HCT116 (cell line): ENCODE results near the gene PRKAG2. TPM values are rescaled to one million over a fixed set of nuclear protein-coding genes. Genes with fewer than 3 reads are reported as not detected.
"Not testable (repeated sequence)": the region's sequence is repeated elsewhere in the genome, so short reads cannot be mapped to it uniquely, and the experiment has no call there.

Experiments used
- ATAC-seq: fragments of 200-7000 bp; cut with Tn5 transposase; 2 replicates; pipeline ENCODE4 v1.9.1; 2020; ENCODE audit warnings: mild to moderate bottlenecking, moderate library complexity
- BruUV-seq: library from RNA; stranded (reverse); fragments of 400-500 nt; replicated peaks from 2 replicates; lab custom pipeline; 2021; lab: Mats Ljungman, UMichigan
- CTCF ChIA-PET: fragments of 300-600 bp; sonication (Branson Sonifier 250); formaldehyde crosslinking; loops from one replicate; lab custom pipeline; 2021; ENCODE audit warnings: antibody characterized with exemption; lab: Charles Lee
- POLR2A ChIA-PET: fragments of 300-600, 350-600 bp; sonication (Branson Sonifier 250); formaldehyde crosslinking; loops from one replicate; lab custom pipeline; 2021; ENCODE audit warnings: antibody characterized with exemption; lab: Charles Lee
- RAD21 ChIA-PET, 2 experiments: fragments of 300-600 bp; sonication (Branson Sonifier 250); formaldehyde crosslinking; loops; one replicate each; lab custom pipeline; 2023; ENCODE audit warnings: low total read pairs in 2 of 2; ENCODE audit not compliant: uncharacterized antibody in 2 of 2, unreplicated experiment in 2 of 2, low non-redundant PET in 1 of 2; lab: Charles Lee
- DNase-seq: peaks from one replicate; pipeline ENCODE4 v3.0.0-alpha.2; 2010; ENCODE audit warnings: low read depth, low spot score
- H2AFZ ChIP-seq: fragments of 200-600 bp; shearing (Covaris generic), sonication (generic); 2 replicates; pipeline ENCODE4 v1.6.1; 2017; ENCODE audit warnings: low read depth, mixed run types, mixed read lengths, antibody characterized with exemption, low read length; ENCODE audit not compliant: poor library complexity, severe bottlenecking
- H3K27ac ChIP-seq: 2 replicates; pipeline ENCODE4 v1.5.1; 2012; ENCODE audit warnings: low read depth, low read length
- H3K27me3 ChIP-seq: fragments of 200-600 bp; sonication (generic); 2 replicates; pipeline ENCODE4 v1.6.1; 2016; ENCODE audit warnings: mixed run types, low read length, mixed read lengths; ENCODE audit not compliant: insufficient read depth
- H3K36me3 ChIP-seq, 2 experiments: fragments of 200-500 bp in 1 of 2; fragments of 200-600 bp in 1 of 2; sonication (Bioruptor generic) in 1 of 2; sonication (generic) in 1 of 2; 2 replicates each; pipeline versions ENCODE4 v1.5.1 to v1.6.1; 2014 to 2016; ENCODE audit warnings: low read length in 2 of 2, inconsistent platforms in 1 of 2, mixed read lengths in 1 of 2, mixed run types in 1 of 2; ENCODE audit not compliant: insufficient read depth in 2 of 2, control insufficient read depth in 1 of 2
- H3K4me1 ChIP-seq, 2 experiments: fragments of 200-600 bp in 1 of 2; sonication (generic) in 1 of 2; 2 replicates each; pipeline versions ENCODE4 v1.5.1 to v1.6.1; 2012 to 2017; ENCODE audit warnings: low read length in 2 of 2, inconsistent platforms in 1 of 2, mild to moderate bottlenecking in 1 of 2, mixed read lengths in 1 of 2, mixed run types in 1 of 2, moderate library complexity in 1 of 2; ENCODE audit not compliant: insufficient read depth in 2 of 2, control insufficient read depth in 1 of 2
- H3K4me2 ChIP-seq: fragments of 200-600 bp; sonication (generic); 2 replicates; pipeline ENCODE4 v1.6.1; 2017; ENCODE audit warnings: mixed run types, low read length, mixed read lengths
- H3K4me3 ChIP-seq, 2 experiments: fragments of 200-600 bp in 1 of 2; sonication (generic) in 1 of 2; replicated peaks in 1 of 2; 2 replicates each; pipeline ENCODE4 v1.5.1; 2011 to 2016; ENCODE audit warnings: low read length in 2 of 2, control low read depth in 1 of 2, low read depth in 1 of 2, mild to moderate bottlenecking in 1 of 2, mixed read lengths in 1 of 2, mixed run types in 1 of 2
- H3K79me2 ChIP-seq: fragments of 200-600 bp; sonication (generic); 2 replicates; pipeline ENCODE4 v1.6.1; 2017; ENCODE audit warnings: mild to moderate bottlenecking, mixed run types, low read length, moderate library complexity, mixed read lengths; ENCODE audit not compliant: insufficient read depth
- H3K9ac ChIP-seq: fragments of 200-600 bp; sonication (generic); 2 replicates; pipeline ENCODE4 v1.6.1; 2016; ENCODE audit warnings: low read length, mixed read lengths
- H3K9me2 ChIP-seq: fragments of 200-600 bp; sonication (generic), shearing (Covaris generic); 2 replicates; pipeline ENCODE4 v1.6.1; 2017; ENCODE audit warnings: mixed run types, mild to moderate bottlenecking, moderate library complexity; ENCODE audit not compliant: insufficient read depth
- H3K9me3 ChIP-seq, 2 experiments: fragments of 200-500 bp in 1 of 2; fragments of 200-600 bp in 1 of 2; sonication (Bioruptor generic) in 1 of 2; sonication (generic) in 1 of 2; 2 replicates each; pipeline ENCODE4 v1.6.1; 2014 to 2017; ENCODE audit warnings: low read length in 2 of 2, mixed read lengths in 2 of 2, inconsistent platforms in 1 of 2, low read depth in 1 of 2, mild to moderate bottlenecking in 1 of 2, mixed run types in 1 of 2, moderate library complexity in 1 of 2; ENCODE audit not compliant: control insufficient read depth in 1 of 2, insufficient read depth in 1 of 2
- H4K20me1 ChIP-seq: fragments of 200-600 bp; sonication (generic), shearing (Covaris generic); 2 replicates; pipeline ENCODE4 v1.6.1; 2017; ENCODE audit warnings: mixed run types, mild to moderate bottlenecking, moderate library complexity; ENCODE audit not compliant: insufficient read depth
- CTCF ChIP-seq, 3 experiments: fragments of 200-600 bp in 1 of 3; sonication (generic) in 1 of 3; IDR thresholded peaks in 2 of 3; conservative IDR thresholded peaks in 1 of 3; 2 replicates each; pipeline ENCODE4 v1.5.1; 2012 to 2017; ENCODE audit warnings: low read depth in 2 of 3, low read length in 2 of 3, antibody characterized with exemption in 1 of 3, borderline replicate concordance in 1 of 3, control low read depth in 1 of 3, mild to moderate bottlenecking in 1 of 3, mixed read lengths in 1 of 3, mixed run types in 1 of 3, moderate library complexity in 1 of 3; ENCODE audit not compliant: insufficient read depth in 1 of 3
- EZH2phosphoT487 ChIP-seq: fragments of 200-600 bp; IDR thresholded peaks from 2 replicates; pipeline ENCODE4 v1.6.1; 2018; ENCODE audit warnings: antibody characterized with exemption, borderline replicate concordance
- POLR2AphosphoS5 ChIP-seq: IDR thresholded peaks from 2 replicates; pipeline ENCODE4 v1.6.1; 2011; ENCODE audit warnings: mild to moderate bottlenecking, low read depth, low read length, moderate library complexity
- REST ChIP-seq: IDR thresholded peaks from 2 replicates; pipeline ENCODE4 v1.6.1; 2012; ENCODE audit warnings: low read depth
- YY1 ChIP-seq: IDR thresholded peaks from 2 replicates; pipeline ENCODE4 v1.6.1; 2011; ENCODE audit warnings: low read length, low read depth, moderate library complexity, mild to moderate bottlenecking; ENCODE audit not compliant: insufficient replicate concordance; ENCODE audit errors: extremely low read depth
- ZNF274 ChIP-seq: fragments of 200-500 bp; sonication (Bioruptor generic); IDR thresholded peaks from 2 replicates; pipeline ENCODE4 v1.6.1; 2014; ENCODE audit warnings: mild to moderate bottlenecking, low read depth, low read length, inconsistent platforms
- intact Hi-C: fragments of 100-400 bp; cut with micrococcal nuclease; formaldehyde crosslinking; loops from 2 replicates; pipeline ENCODE4 v1.10.0; 2022
- total RNA-seq: library from RNA; stranded (reverse); gene quantifications from one replicate; pipeline ENCODE4 v1.2.1, GENCODE V29; 2021; ENCODE audit not compliant: unreplicated experiment
- TF ChIP-seq, protein P1 (sequence below): IDR thresholded peaks from 2 replicates; pipeline ENCODE4 v1.6.1; 2012

The PRKAG2 gene
- total RNA-seq, 1 experiment from 2014 or later = 23.6 TPM

DNA sequence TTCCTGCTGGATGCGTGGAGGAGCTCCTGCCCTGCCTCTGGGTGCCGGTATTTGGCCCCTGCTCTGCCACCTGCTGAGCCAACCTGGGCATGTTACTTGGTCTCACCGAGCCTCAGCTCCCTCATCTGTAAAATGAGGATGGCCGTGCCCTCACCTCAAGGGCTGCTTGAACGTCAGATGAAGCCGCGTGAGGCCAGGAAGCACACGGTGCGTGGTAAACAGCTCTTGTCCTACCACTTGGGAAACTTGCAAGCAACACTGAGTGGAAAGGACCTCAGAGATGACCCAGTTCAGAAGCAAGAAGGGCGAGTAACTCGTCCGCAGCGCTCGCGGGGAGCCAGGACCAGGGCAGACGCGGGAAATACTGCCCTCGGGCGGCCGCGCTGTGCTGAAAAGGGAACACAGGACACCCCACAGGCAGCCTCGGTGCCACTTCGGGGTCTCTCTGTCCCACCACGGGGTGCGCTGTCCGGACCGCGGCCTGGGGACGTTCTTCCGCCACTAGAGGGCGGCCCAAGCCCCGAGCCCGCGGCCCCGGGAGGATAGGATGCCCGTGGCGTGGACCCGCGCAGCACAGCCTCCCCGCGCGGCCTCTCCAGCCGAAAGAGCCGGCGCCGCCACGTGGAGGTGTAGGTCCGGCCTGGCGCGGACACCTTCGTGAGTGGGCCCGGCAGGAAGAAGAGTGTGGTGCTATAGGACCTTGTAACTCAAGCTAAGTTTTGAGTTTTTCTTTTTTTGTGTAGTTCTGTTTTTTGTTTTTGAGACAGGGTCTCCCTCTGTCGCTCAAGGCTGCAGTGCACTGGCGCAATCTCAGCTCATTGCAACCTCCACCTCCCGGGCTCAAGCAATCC, 94.1 kb downstream of the PRKAG2 start (continued):
- TF ChIP-seq POLR2AphosphoS5 (no peak), REST (no peak), EZH2phosphoT487 (no peak), YY1 (peak; percentile 40), ZNF274 (no peak), CTCF (IDR thresholded peaks at IDR 0.05 in 2 of 3, conservative IDR thresholded peaks at IDR 0.05 in 1 of 3; ENCODE audit: borderline replicate concordance in 1 of 3, insufficient read depth in 1 of 3, low read depth in 2 of 3, low read length in 2 of 3) (peak; percentile 94 to 99 (median 95))
- TF ChIP-seq, protein P1, sequence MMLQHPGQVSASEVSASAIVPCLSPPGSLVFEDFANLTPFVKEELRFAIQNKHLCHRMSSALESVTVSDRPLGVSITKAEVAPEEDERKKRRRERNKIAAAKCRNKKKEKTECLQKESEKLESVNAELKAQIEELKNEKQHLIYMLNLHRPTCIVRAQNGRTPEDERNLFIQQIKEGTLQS = no peak

GRCh38 chr7:151782256-151782597, 94.7 kb downstream of the PRKAG2 start:
- peak overlapping the region; percentile 88 for H3K4me2 ChIP-seq
- peak overlapping the region; percentile 83 for H2AFZ ChIP-seq
- BruUV-seq, H3K79me2 ChIP-seq, H3K9me3 ChIP-seq, DNase-seq, ATAC-seq, H4K20me1 ChIP-seq, H3K9me2 ChIP-seq, H3K27me3 ChIP-seq, RAD21 ChIA-PET, POLR2A ChIA-PET, H3K36me3 ChIP-seq: not testable (repeated sequence)
- peak overlapping the region; percentile 56; the same call in 1 of the 2 replicates for H3K9ac ChIP-seq
- peak overlapping the region; percentile 40 to 54 for H3K4me3 ChIP-seq
- H3K4me1 ChIP-seq = peaks cover 7 to 13% of the 10 kb centered on the region in 2 experiments
- H3K27ac ChIP-seq = peak overlapping the region; percentile 62
- CTCF ChIA-PET = interaction anchor here (0.7 to 2.8 kb wide), 12 partner anchors 9 to 467 kb away, joined by 3 to 35 read pairs (median 4); no protein-coding TSS in a partner anchor
- intact Hi-C loops = loop anchor here (5.0 kb wide), 1 partner anchor 95 kb away; the partner anchor contains the start of gene PRKAG2
